ENCODE measurements around the gene URB1.

Gene URB1

DNA sequence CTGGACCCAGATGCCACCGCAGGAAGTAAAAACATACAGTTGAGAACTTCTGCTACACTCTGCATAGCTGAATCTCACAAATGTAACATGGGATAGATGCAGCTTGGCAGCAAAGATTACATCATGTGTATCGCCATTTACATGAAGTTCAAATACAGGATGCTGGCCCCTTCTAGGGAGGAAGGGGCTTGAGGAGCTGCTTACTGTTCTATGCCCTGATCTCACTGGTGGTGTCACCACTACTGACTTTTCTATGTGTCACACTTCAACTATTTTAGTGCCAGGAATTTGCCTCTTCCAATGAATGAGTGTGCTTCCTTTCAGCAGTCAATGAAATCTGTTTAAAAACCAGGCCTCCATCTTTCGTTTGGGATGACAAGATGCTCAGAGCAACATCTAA, 63.0 kb downstream of the URB1 start:
- TF ChIP-seq GATA3 (IDR thresholded peaks at IDR 0.05; ENCODE audit: low read depth, low read length) (no peak), GATA2 (IDR thresholded peaks at IDR 0.05; ENCODE audit: low read depth, low read length) (no peak)

DNA sequence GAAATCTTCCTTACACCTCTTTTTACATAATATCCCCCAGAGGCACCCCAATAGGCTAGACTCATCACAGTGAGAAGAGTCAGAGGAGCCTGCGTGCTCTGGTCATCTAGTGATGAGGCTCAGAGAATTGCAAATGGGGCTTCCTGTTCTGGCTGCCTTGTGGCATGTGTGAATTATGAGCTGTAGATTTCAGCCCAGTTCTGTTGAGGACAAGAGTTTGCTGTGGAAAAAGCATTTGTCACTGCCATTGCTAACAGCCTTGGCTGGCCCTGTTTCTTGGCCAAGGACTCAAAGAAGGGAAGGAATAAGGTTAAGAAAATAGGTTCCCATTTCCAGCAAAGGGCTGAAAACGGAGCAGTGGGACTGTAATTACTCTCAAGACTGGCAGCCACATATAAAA, 63.5 kb downstream of the URB1 start:
- TF ChIP-seq GATA3 (IDR thresholded peaks at IDR 0.05; ENCODE audit: low read depth, low read length) = no peak
- TF ChIP-seq GATA2 (IDR thresholded peaks at IDR 0.05; ENCODE audit: low read depth, low read length) = no peak

DNA sequence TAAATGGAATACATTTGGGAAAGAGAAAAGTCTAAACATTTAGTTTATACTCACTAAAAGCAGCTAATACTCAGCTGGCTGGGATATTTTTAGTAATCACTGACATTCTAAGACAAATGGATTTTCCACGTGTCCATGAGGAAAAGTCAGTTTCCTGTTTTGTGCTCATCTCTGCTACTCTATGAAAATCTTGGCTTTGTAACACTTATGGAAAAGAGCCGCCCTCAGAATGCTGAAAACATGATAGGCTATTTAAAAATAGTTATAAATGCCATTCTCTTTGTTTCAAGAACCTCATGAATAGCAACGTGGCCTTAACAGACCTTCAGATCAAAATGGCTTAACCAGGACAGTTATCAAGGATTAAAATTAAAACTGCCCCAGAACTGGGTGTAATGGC, 64.2 kb downstream of the URB1 start:
- TF ChIP-seq GATA3 (IDR thresholded peaks at IDR 0.05; ENCODE audit: low read depth, low read length) (no peak), GATA2 (IDR thresholded peaks at IDR 0.05; ENCODE audit: low read depth, low read length) (no peak)

DNA sequence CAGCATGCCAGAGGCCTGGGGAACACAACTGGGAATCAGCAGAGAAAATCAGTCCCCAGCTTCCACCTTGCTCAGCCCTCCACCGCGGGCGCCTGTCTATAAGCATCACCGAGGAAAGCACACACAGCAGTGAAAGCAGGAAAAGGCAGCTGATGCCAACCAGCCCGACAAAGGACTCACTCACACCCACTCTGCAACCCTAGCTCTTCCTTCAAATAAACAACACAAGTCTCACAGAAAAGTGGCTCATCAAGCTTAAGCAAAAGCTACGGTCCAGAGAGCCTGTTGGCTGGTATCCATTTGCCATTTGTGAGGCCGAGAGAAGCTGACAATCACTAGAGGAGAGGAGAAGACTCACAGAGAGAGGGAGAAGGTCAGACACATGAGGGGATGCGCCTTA, 67.1 kb downstream of the URB1 start:
- no peak for TF ChIP-seq GATA3 (IDR thresholded peaks at IDR 0.05; ENCODE audit: low read depth, low read length)
- TF ChIP-seq GATA2 (IDR thresholded peaks at IDR 0.05; ENCODE audit: low read depth, low read length) = no peak

DNA sequence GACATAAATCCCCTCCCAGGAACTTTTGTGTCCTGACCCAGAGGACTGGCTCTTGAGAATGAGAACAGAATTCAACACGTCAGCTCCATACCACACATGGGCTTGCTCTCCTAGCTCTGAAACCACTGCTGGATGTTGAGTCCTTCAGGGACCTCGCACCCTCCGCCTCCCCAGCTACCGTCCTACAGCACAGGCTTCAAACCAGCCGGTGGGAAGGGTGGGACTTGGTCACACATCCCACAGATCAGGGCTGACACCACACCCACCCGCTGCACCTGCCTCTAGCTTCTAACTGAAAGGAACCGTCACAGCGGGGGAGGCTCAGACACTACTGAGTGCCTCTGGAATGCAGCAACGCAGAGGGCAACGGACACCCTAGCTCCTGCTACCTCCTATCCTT, 70.1 kb downstream of the URB1 start:
- TF ChIP-seq GATA2 (IDR thresholded peaks at IDR 0.05; ENCODE audit: low read depth, low read length) (no peak), GATA3 (IDR thresholded peaks at IDR 0.05; ENCODE audit: low read depth, low read length) (no peak)

DNA sequence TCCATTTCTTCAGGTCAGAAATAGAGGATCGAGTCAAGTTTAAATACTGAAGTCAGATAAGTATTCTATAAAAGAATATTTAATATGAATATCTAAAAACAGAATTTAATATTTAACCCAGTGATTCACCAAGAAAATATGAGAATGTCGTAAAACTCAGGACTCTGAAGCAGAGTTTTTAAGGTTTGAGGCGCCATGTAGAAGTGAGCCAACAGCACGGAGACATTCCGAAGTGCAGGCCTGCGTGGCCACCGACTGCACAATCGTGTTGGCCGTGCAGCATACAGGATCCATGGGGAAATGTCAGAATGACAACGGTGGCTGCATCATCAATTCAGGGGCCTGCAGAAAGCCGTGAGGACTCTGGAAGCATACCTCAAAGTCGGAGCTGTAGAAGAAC, 70.7 kb downstream of the URB1 start:
- TF ChIP-seq GATA3 (IDR thresholded peaks at IDR 0.05; ENCODE audit: low read depth, low read length) (no peak), GATA2 (IDR thresholded peaks at IDR 0.05; ENCODE audit: low read depth, low read length) (no peak)

DNA sequence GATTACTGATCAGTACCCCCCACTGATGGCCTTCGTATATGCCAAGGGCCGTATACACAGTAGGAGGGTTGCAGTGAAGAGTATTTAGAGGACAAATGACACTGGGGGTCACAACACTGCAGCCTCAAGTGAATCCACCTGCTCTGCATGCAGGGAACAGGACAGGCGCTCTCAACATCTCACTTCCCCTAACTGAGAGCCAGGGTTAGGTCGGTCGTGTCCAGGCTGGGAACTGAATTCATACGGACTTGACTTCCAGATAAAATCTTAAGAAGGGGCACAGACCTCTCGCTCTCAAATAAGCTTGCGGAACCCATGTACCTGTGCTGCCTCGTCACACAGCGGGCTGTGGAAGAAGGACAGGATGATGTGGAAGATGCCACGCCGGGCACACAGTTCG, 71.3 kb downstream of the URB1 start:
- TF ChIP-seq GATA3 (IDR thresholded peaks at IDR 0.05; ENCODE audit: low read depth, low read length) (no peak), GATA2 (IDR thresholded peaks at IDR 0.05; ENCODE audit: low read depth, low read length) (no peak)

DNA sequence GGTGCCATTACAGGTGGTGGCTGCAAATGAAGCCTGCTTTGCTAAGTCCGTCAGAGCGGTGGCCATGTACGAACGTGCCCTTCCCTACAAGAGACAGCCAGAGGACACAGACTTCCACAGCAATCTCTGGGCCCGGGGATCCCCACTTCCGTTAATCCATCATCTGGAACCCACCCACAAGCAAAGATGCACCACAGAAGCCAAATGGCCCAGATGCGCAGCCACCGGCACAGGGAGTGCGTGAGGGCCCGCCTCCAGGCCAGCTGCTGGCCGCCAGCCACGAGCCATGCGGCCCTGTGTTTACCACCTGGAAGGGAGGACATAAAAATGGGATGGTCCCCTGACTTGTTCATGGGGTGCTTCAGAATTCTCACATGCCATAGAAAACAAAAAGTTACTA, 72.1 kb downstream of the URB1 start:
- TF ChIP-seq GATA3 (IDR thresholded peaks at IDR 0.05; ENCODE audit: low read depth, low read length) = no peak
- no peak for TF ChIP-seq GATA2 (IDR thresholded peaks at IDR 0.05; ENCODE audit: low read depth, low read length)

DNA sequence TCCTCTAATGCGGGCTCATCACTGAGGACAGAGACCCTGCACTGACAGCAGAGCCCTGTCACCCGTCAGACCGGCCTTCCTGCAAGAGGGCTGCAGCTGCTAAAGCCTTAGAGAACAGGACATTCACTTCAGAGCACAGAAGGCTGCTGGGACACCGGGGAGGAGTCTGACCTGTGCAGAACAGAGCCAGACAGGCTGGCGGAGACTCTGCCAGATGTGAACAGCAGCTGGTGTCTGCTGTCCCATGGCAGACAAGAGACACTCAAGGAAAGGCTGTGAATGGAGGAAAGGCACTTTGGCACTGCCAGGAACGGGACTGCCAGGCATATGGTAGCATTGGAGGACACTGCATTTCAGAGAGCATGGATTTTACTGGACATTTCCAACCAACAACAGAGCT, 72.8 kb downstream of the URB1 start:
- no peak for TF ChIP-seq GATA3 (IDR thresholded peaks at IDR 0.05; ENCODE audit: low read depth, low read length)
- TF ChIP-seq GATA2 (IDR thresholded peaks at IDR 0.05; ENCODE audit: low read depth, low read length) = no peak

DNA sequence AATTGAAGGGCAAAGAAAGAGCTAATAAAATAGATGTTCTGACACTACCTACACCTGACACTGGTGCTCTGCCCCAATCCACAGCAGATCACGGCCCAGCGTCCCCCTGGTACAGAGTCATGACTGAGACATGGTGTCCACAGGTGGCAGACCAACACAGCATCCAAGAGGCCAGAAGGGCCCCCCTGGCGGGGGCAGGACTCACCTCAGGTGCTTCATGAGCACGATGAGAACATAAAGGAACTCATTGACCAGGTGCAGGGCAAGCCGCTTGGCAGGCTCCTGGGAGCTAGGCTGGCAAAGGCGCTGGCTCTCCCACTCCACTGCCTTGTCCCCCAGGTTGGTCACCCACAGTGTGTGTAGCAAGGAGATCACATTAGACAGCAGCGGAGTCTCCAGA, 73.8 kb downstream of the URB1 start:
- TF ChIP-seq GATA2 (IDR thresholded peaks at IDR 0.05; ENCODE audit: low read depth, low read length) (no peak), GATA3 (IDR thresholded peaks at IDR 0.05; ENCODE audit: low read depth, low read length) (no peak)

DNA sequence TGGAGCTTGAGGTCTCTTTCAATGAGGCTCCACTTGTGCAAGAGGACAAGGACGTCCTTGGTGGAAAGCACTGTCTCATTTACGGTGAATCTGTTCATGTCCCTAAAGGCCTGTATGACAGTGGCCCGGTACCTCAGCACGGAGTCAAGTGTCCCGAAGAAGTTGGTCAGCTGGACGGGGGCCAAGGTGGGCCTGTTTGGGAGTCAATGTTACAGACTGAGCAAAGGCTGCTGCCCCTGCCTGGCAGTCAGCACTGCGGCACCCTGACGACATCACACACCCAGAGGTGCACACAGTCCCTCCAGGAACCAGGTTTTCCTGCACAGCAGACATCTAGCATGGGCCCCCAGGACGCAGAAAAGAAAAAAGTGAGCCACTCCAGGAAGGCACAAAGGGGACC, 75.1 kb downstream of the URB1 start:
- no peak for TF ChIP-seq GATA3 (IDR thresholded peaks at IDR 0.05; ENCODE audit: low read depth, low read length)
- TF ChIP-seq GATA2 (IDR thresholded peaks at IDR 0.05; ENCODE audit: low read depth, low read length) = no peak

DNA sequence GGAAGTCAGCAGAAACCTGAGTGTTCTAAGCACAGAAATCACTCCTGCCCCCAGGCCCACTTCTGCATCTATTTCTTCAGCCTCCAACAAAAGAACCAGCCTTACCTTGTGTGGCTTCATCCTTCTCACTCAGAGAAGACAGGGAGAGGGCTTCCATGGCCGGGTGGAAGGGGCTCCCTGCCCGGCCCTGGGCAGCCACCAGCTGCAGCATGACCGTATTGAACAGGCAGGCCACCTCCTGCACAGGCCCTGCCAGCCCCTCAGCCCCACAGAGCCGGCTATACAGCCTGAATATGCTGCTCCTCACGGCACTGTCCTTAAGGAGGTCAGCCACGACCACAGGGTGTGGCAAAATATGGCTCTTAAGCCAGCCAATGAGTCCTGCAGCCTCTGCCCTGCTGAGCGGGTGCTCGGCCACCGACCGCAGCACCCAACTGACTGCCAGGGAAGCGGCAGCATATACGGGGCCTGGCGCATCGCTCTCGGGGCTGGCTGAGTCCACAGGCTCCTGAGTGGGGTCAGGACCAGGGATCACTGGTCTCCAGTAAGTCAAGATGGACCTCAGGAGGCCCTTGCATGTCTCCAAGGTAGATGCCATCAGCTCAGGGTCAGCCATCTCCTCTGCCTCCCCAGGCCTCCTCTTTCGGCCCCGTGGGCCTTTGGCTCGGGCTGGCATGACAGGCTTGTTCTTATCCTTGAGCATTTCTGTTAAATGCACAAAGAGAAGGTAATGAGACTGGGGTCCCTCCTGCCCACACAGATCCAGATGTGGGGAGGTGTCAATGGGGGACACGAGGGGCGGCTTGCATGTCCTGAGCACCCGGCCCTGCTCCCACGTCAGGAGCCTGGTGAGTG, 76.2 kb downstream of the URB1 start:
- TF ChIP-seq GATA3 (IDR thresholded peaks at IDR 0.05; ENCODE audit: low read depth, low read length) (no peak), GATA2 (IDR thresholded peaks at IDR 0.05; ENCODE audit: low read depth, low read length) (no peak)

DNA sequence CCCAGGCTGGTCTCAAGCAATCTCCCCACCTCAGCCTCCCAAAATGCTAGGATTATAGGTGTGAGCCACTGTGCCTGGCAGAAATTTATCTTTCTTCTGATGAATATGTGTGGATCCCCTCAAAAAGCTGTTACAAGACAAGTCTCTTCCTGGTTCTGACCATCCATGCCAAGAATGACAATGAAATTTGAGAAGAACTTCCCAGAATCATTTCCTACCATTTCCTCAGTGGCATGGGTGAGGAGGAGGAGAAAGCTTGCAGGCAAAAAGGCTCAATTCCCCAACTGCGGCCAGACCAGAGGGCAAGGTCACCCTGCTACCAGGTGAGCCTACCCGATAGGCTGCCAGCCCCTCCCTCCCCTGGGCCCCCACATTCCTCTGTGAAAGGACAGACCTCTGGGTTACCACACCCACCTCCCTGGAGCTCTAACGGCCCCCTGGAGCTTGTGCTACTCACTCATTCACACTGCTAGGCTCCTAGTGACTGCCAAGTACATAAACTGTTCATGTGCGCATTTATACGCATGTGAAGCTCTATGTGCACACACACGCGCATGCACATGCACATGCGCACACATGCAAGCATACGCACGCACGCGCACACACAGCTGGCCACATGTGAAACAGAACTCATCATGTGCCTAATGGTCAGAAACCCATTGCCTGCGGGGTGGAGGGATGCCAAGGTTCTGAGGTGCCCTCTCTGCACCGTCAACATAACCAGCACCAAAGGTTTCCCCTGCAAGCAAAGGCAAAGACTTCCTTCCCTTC, 77.1 kb downstream of the URB1 start:
- no peak for TF ChIP-seq GATA3 (IDR thresholded peaks at IDR 0.05; ENCODE audit: low read depth, low read length)
- no peak for TF ChIP-seq GATA2 (IDR thresholded peaks at IDR 0.05; ENCODE audit: low read depth, low read length)

DNA sequence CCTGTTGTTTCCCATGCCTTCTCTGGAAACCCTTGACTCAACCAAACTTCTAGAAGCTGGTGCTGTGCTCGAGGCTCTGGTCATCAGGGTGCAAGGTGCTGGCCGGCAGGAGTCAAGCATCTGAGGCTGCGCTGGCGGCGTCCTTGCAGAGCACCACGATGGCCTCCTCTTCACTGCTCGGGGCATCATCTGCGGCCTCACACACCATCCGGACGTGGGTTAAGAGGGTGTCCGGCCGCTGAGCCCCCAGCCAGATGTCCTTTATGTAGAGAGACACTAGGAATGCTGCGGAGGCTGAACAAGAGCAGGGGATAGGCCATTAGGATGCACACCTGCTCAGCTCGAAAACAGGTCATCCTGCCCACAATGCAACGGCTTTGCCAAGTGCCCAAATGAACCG, 78.0 kb downstream of the URB1 start:
- TF ChIP-seq GATA2 (IDR thresholded peaks at IDR 0.05; ENCODE audit: low read depth, low read length) (no peak), GATA3 (IDR thresholded peaks at IDR 0.05; ENCODE audit: low read depth, low read length) (no peak)

DNA sequence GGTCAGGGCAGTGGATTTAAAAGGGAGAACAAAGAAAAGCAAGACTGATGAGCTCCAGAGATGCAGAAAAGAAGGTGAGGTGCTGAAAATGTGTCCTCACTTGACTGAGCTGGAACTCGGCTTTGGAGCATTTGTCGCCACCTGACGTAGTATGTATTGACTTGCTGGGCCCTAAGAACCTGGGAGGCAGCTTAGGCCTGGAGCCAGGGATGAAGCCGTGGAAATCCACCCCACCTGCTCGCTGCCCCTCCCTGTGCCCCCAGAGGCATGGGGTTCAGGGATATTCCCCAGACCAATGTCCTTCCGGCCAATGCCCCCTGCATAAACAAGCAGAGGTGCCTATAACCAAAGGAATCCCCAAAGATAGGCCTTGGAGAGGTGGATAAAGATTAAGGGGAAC, 79.8 kb downstream of the URB1 start:
- no peak for TF ChIP-seq GATA3 (IDR thresholded peaks at IDR 0.05; ENCODE audit: low read depth, low read length)
- no peak for TF ChIP-seq GATA2 (IDR thresholded peaks at IDR 0.05; ENCODE audit: low read depth, low read length)

Measured in SH-SY5Y (cell line).